Measurements from ENCODE around the gene PTK6. TPM values are rescaled to one million over a fixed set of nuclear protein-coding genes. Genes with fewer than 3 reads are reported as not detected.
A peak's percentile ranks its signal among the peaks of the same experiment; 100 is the strongest.

PTK6 gene
- total and polyA plus RNA-seq, 2 donors (not counting 1 experiment from before 2014, with no cell fraction given) = 0.86 to 2.3 TPM

DNA sequence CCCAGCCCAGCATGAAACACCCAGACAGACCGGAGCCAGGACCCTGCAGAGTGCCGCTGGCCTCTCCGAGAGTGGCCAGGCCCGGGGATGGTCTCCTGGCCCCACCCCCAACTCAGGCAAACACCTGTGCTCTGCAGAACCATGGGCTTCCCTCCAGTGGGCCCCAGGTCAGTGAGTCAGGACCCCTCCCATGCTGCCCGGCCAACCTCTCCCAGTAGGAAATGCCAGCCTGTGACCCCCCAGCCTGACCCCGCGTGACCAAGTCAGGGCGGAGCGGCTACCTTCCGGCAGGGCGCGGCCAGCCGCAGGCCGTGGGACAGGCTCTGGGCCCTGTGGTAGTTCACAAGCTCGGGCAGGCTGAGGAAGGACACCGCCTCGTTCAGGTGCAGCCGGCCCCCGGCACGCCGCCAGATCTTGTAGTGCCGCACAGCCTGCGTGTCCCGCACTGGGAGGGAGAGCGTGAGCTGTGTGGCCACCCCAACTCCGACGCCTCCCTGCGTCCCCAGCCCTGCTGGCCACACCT, 3.2 kb downstream of the PTK6 start:
- Histone ChIP-seq H3K27ac (ENCODE audit: low read length in 2 of 2) (no peak overlapping the region), H2AFZ (ENCODE audit: insufficient read depth, low read depth, low read length, poor library complexity, severe bottlenecking) (no peak overlapping the region), H3K4me3 (ENCODE audit: control extremely low read depth in 1 of 5, extremely low read depth in 1 of 5, insufficient read depth in 1 of 5, low read depth in 2 of 5, low read length in 4 of 5) (no peak overlapping the region), H3K27me3 (replicated peaks in 1 of 4; ENCODE audit: control extremely low read depth in 1 of 4, control insufficient read depth in 3 of 4, insufficient read depth in 4 of 4, low read length in 3 of 4) (peaks cover 0 to 3% (median 0%) of the 10 kb centered on the region in 4 experiments), H3K9ac (ENCODE audit: low read length) (no peak overlapping the region), H3K36me3 (replicated peaks in 1 of 2; ENCODE audit: control extremely low read depth in 1 of 2, control insufficient read depth in 1 of 2, extremely low read depth in 1 of 2, insufficient read depth in 2 of 2, low read length in 1 of 2) (no peaks in the 10 kb centered on the region), H3K4me1 (ENCODE audit: control insufficient read depth in 2 of 2, insufficient read depth in 2 of 2, low read length in 2 of 2) (peaks cover 19 to 27% of the 10 kb centered on the region in 2 donors), H3K79me2 (ENCODE audit: control insufficient read depth, insufficient read depth, low read length) (no peaks in the 10 kb centered on the region), H4K20me1 (ENCODE audit: control insufficient read depth, insufficient read depth, low read length, poor library complexity, severe bottlenecking) (no peaks in the 10 kb centered on the region), H3K4me2 (replicated peaks; ENCODE audit: low read depth, low read length, poor library complexity, severe bottlenecking) (no peak overlapping the region), H3K9me3 (ENCODE audit: control extremely low read depth in 1 of 3, control insufficient read depth in 2 of 3, insufficient read depth in 1 of 3, low read length in 2 of 3) (peaks cover 0 to 3% (median 0%) of the 10 kb centered on the region in 3 donors)
- Mint-ChIP-seq H3K27me3 (no peaks in the 10 kb centered on the region), H3K4me3 (no peak overlapping the region), H3K9me3 (ENCODE audit: insufficient read depth) (no peaks in the 10 kb centered on the region), H3K4me1 (peaks cover 20% of the 10 kb centered on the region), H3K27ac (no peak overlapping the region)
- POLR2A ChIA-PET = no interaction called here
- WGBS (ENCODE audit: insufficient coverage) = 94% methylated on average over 25 of the region's 28 CpGs
- TF ChIP-seq EZH2 (IDR thresholded peaks at IDR 0.05; ENCODE audit: borderline replicate concordance, insufficient read depth, low read depth, low read length, poor library complexity, severe bottlenecking) = no peak
- CTCF ChIA-PET = no interaction called here
- intact Hi-C loops (cut with micrococcal nuclease) = no loop called here
- DNase-seq = peak; percentile 34
- no peak for ATAC-seq (ENCODE audit: low read depth)

DNA sequence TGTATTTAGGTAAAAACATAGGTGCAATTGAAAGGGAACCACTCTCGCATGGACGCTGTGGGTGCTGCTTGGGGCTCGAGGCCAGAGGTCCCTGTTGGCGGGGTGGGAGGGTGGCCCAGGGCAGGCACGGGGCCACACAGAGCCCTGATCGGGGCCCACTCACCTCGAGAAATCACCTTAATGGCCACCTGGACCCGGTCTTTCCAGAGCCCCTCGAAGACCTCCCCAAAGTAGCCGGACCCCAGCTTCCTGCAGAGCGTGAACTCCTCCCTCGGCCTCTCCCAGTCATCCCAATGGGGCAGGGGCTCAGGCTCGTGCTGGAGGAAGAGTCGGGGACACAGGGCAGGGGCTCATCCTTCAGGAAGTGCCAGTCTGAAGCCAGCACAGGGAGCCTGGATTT, 3.8 kb downstream of the PTK6 start:
- TF ChIP-seq, protein P1, sequence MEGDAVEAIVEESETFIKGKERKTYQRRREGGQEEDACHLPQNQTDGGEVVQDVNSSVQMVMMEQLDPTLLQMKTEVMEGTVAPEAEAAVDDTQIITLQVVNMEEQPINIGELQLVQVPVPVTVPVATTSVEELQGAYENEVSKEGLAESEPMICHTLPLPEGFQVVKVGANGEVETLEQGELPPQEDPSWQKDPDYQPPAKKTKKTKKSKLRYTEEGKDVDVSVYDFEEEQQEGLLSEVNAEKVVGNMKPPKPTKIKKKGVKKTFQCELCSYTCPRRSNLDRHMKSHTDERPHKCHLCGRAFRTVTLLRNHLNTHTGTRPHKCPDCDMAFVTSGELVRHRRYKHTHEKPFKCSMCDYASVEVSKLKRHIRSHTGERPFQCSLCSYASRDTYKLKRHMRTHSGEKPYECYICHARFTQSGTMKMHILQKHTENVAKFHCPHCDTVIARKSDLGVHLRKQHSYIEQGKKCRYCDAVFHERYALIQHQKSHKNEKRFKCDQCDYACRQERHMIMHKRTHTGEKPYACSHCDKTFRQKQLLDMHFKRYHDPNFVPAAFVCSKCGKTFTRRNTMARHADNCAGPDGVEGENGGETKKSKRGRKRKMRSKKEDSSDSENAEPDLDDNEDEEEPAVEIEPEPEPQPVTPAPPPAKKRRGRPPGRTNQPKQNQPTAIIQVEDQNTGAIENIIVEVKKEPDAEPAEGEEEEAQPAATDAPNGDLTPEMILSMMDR (IDR thresholded peaks at IDR 0.05) = no peak
- no peak for TF ChIP-seq EZH2 (IDR thresholded peaks at IDR 0.05; ENCODE audit: borderline replicate concordance, insufficient read depth, low read depth, low read length, poor library complexity, severe bottlenecking)
- no peaks in the 10 kb centered on the region for H3K36me3 ChIP-seq (replicated peaks in 1 of 2; ENCODE audit: control extremely low read depth in 1 of 2, control insufficient read depth in 1 of 2, extremely low read depth in 1 of 2, insufficient read depth in 2 of 2, low read length in 1 of 2)
- CTCF ChIA-PET = no interaction called here
- H3K27me3 ChIP-seq (replicated peaks in 1 of 4; ENCODE audit: control extremely low read depth in 1 of 4, control insufficient read depth in 3 of 4, insufficient read depth in 4 of 4, low read length in 3 of 4) = peaks cover 0 to 6% (median 0%) of the 10 kb centered on the region in 4 experiments
- POLR2A ChIA-PET = no interaction called here
- peaks cover 13 to 22% of the 10 kb centered on the region in 2 donors for H3K4me1 ChIP-seq (ENCODE audit: control insufficient read depth in 2 of 2, insufficient read depth in 2 of 2, low read length in 2 of 2)
- no peak overlapping the region for H3K4me3 ChIP-seq (ENCODE audit: control extremely low read depth in 1 of 5, extremely low read depth in 1 of 5, insufficient read depth in 1 of 5, low read depth in 2 of 5, low read length in 4 of 5)
- H3K4me3 Mint-ChIP-seq = no peak overlapping the region
- no peak overlapping the region for H2AFZ ChIP-seq (ENCODE audit: insufficient read depth, low read depth, low read length, poor library complexity, severe bottlenecking)
- H3K27ac Mint-ChIP-seq = no peak overlapping the region
- peak; percentile 7 for DNase-seq
- no peaks in the 10 kb centered on the region for H3K27me3 Mint-ChIP-seq
- H3K9ac ChIP-seq (ENCODE audit: low read length) = no peak overlapping the region
- H3K9me3 ChIP-seq (ENCODE audit: control extremely low read depth in 1 of 3, control insufficient read depth in 2 of 3, insufficient read depth in 1 of 3, low read length in 2 of 3) = peaks cover 0 to 3% (median 0%) of the 10 kb centered on the region in 3 donors
- 84% methylated on average over 14 of the region's 14 CpGs for WGBS (ENCODE audit: insufficient coverage)
- H3K79me2 ChIP-seq (ENCODE audit: control insufficient read depth, insufficient read depth, low read length) = no peaks in the 10 kb centered on the region
- no peak for ATAC-seq (ENCODE audit: low read depth)
- H3K27ac ChIP-seq (ENCODE audit: low read length in 2 of 2) = no peak overlapping the region
- intact Hi-C loops (cut with micrococcal nuclease) = no loop called here
- H3K4me1 Mint-ChIP-seq = peaks cover 15% of the 10 kb centered on the region
- no peak overlapping the region for H3K4me2 ChIP-seq (replicated peaks; ENCODE audit: low read depth, low read length, poor library complexity, severe bottlenecking)
- no peaks in the 10 kb centered on the region for H4K20me1 ChIP-seq (ENCODE audit: control insufficient read depth, insufficient read depth, low read length, poor library complexity, severe bottlenecking)
- H3K9me3 Mint-ChIP-seq (ENCODE audit: insufficient read depth) = no peaks in the 10 kb centered on the region
